HG03103 (cell line): Measurements from ENCODE around the gene PTPN7.
"Not testable (repeated sequence)": the region's sequence is repeated elsewhere in the genome, so short reads cannot be mapped to it uniquely, and the experiment has no call there.

Experiments
- ATAC-seq: cut with Tn5 transposase; IDR thresholded peaks from one replicate; pipeline ENCODE4 v1.9.1; 2021; ENCODE audit warnings: low read depth; ENCODE audit not compliant: unreplicated experiment

The PTPN7 gene

DNA sequence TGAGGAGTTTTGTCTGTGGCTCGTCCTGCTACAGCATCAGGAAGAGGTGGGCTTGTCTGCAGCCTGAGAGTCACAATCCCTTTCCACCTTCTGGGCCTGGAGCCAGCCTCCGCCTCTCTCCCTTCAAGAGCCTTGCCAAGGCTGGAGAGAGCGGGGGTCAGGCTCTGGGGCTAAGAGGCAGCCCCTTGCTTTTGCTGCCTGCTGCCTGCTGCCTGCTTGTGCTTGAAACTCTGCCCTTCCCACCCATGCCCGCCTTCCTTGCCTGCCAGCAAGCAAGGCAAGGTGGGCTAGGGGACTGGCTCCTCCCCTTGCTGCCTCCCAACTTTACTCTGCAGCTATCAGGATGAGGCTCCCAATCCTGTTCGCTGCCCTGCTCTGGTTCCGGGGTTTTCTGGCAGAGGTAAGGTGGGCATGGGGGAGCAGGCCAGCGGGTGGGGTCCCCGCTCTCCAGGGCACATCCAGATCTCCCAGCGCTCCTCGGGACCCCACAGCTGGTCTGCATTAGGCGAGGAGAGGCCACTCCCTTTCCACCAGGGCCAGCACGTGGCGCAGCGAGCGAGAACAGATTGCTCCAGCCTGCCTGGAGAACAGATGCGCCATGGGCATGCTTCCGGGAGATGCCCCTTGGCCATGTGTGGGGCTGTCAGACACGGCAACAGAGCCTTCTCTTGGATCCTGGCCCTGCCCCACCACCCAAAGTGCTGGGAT, 7.5 kb upstream of the PTPN7 start:
- no peak for ATAC-seq

DNA sequence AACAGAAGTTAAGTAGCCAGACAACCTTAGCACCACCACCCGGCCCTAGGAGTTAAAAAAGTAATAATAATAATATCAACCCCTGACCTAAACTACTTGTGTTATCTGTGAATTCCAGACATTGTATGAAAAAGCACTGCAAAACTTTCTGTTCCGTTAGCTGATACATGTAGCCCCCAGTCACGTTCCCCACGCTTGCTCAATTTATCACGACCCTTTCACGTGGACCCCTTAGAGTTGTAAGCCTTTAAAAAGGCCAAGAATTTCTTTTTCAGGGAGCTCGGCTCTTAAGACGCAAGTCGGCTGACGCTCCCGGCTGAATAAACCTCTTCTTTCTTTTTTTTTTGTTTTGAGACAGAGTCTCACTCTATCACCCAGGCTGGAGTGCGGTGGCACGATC, 6.7 kb upstream of the PTPN7 start:
- not testable (repeated sequence) for ATAC-seq

DNA sequence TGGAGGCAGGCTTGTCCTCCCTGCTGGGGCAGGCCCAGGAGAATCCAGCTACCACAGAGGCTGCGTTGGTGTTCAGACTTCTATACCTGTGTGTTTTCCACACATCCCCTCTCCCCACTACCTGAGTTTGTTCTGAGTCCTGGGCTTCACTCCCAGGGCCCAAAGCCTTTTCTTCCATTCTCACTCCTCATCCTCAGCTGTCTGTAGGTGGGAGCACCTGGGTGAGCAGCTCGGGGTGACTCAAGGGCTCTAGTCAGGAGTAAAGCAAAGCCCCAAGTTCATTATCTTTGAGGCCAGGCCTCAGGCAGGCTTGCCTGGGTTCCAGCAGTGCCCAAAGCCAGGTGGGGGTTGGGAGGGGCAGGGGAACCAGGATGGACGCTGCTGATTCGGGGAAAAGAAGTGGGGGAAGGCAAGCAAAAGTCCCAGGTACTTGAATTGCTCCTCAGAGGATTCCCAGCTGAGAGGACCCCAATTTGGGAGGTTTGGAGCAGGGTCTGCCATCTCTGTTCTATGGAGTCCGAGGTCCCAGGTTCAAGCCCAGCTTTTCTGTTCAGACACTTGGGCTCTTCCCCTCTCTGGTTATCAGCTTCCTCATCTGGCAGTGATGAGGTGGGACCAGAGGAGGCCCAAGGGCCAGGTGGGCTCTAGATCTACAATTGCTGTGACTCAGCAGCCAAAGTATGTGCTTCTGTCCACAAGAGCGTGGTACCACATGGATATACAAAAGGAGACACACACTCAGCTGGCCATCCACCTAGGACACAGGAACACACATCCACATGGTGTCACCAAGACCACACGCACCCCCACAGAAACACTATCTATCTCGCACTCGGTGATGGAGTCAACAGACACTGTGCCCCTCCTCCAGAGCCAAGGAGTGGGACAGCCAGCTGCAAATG, 5.8 kb upstream of the PTPN7 start:
- no peak for ATAC-seq

GRCh38 chr1:202165267-202165941, 5.0 kb upstream of the PTPN7 start:
- no peak for ATAC-seq

DNA sequence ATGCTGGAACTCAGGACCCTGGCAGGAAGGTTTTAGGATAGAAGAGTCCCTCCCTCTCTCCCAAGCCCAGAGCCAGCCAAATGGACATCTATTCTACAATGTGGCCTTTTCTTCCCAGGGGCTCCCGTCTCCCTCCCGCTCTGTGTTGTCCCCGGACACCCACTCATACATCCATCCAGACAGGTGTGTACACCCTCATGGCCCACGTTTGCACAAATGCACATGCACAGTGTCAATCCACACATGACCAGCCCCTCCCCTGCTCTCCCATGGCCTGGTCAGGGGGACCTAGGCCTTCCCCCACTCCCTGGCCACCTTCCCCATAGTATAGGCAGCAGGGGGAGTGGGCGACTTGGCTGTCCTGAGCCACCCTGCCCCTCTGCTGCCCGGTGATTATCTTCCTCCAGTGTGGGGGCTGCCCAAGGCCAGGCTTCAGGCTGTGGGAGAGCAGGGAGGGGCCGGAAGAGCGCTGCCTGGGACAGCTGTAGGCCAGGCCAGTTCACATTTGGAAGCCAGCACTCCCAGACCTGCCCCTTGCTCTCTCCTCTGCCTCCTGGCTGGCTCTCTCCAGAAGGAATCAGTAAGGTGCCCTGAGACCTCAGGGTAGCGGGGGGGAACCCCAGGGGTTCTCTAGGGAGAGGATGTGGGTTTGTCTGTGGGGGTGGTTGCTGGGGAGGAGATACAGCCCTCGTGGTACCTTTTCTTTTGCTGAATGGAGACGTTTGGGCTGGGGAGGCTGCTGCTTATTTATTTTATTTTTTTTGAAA, 4.1 kb upstream of the PTPN7 start:
- peak; percentile 45 for ATAC-seq

- no peak for ATAC-seq
These were observed 3.2 kb upstream of the PTPN7 start for GRCh38 chr1:202163281-202164270.

DNA sequence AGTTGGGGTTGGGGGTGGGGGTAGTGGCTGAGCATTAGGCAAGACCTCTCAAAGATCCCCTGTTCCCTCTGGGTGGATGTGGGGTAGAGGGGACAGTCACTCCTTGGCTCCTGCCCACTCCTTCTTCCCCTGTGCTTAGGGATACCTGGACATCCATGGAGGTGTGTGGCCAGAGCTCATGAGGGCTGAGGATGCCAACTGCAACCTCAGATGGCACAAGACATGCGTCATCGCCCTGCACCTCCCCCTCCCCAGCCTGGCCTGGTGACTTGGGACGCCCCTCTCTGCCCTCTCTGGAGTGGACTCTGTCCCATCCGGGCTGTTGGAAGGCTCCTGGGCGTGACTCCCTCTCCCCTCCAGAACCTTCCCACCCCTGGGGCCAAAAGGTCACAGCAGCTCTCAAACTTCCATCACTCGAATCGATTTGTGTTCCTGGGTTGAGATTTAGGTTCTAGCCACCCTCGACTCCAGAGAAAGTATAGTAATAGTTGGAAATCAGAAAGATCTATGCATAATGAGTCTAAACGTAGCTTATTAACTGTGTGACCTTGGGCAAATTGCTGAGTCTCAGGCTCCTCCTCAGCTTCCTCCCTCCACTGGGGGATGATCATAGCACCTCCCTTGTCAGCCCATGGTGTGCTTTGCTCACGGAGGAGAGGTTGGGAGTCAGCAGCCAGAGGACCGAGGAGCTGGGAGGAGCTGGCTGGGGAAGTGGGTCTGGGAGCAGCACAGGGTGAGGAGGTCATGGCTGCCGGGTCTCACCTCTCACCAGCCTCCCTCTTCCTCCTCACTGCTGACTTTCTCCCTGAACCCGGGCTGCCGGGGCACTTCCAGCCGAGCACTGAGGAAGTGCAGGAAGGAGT, 2.2 kb upstream of the PTPN7 start:
- ATAC-seq = no peak

- no peak for ATAC-seq
These were observed 1.6 kb upstream of the PTPN7 start for GRCh38 chr1:202162047-202162417.

GRCh38 chr1:202161151-202162046, 997 bp upstream of the PTPN7 start:
- no peak for ATAC-seq

DNA sequence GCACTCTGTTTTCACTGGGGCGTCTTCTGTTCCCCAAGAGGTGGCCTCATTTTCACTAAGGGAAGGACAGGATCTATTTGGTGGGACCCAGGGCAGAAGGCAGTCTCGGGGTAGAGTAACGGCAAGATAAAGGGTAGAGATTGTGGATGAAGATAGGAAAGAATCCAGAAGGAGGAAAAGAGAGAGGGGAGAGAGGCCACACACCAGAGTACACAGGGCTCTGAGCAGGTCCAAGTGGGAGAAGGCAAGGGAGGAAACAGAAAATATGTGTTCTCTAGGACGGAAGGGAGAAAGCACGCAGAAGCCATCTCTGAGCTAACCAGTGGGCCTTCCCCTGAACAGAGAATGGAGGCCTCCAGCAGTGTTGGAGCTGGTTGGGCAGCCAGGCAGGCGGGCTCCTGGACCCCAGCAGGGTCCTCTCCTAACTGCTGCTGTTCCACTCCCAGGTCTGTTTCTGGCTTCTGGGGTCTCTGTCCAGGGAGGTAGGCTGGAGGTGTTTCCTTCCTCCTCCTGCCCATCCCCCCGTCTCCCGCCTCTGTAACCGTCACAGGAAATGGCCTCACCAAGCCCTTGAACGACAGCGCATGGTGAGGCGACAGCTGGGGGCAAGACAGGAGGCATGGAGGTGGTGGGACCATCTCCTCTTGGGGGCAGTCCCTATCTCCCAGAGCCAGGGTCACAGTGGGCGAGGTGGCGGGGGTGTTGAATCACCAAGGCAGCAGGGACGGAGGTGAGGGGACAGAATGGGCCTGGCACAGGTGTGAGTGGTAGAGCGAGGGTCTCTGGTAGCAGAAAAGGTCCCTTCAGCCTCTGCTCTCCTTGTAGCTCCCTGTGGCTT, 649 bp downstream of the PTPN7 start:
- no peak for ATAC-seq

DNA sequence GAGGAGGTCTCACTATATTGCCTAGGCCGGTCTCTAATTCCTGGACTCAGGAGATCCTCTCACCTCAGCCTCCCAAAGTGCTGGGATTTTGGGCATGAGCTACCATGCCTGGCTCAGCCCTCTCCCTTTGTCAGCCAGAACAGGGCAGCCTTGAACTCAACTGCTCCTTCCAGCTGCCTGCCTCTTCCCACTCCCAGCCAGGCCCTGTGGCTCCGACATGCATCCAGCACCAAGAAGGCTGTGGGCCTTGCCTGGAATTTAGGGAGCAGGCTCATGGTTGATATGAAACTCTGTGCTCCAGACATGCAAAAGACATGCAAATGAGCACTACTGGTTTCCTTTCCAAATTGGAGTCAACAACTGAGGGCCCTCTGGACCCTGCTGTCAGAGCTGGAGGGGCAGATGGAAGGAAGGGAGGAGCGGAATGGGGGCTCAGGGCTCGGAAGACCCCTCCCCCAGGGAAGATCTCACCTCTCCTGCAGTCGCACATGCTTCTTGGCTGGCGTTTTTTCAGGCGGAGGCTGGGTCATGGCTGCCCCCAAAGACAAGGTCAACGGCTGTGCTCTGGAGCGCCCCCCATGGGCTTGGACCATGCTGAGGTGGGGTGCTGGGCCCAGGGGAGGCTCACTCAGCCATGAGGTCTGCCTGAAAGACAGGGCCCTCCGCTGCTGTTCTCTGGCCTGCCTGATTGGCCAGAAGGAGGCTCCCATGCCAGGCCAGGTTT, 1.4 kb downstream of the PTPN7 start:
- no peak for ATAC-seq

GRCh38 chr1:202157945-202158344, 2.5 kb downstream of the PTPN7 start:
- no peak for ATAC-seq

GRCh38 chr1:202156590-202156989, 3.8 kb downstream of the PTPN7 start:
- no peak for ATAC-seq

GRCh38 chr1:202155478-202156021, 4.9 kb downstream of the PTPN7 start:
- ATAC-seq = no peak

- ATAC-seq = no peak
These were observed 5.5 kb downstream of the PTPN7 start for GRCh38 chr1:202154766-202155477.
